HepG2 (cell line): ENCODE results near the gene PSD4. TPM values are rescaled to one million over a fixed set of nuclear protein-coding genes. Genes with fewer than 3 reads are reported as not detected.

Experiments used
- ATAC-seq: fragments of 200-7000 bp; cut with Tn5 transposase; 3 replicates; pipeline ENCODE4 v1.9.1; 2020; ENCODE audit warnings: mild to moderate bottlenecking, moderate library complexity
- BruUV-seq: library from RNA; stranded (reverse); fragments of 400-500 nt; replicated peaks from 2 replicates; lab custom pipeline; 2021; lab: Mats Ljungman, UMichigan
- CTCF ChIA-PET: fragments of 300-600 bp; formaldehyde crosslinking; extraction: SDS; loops from one replicate; lab custom pipeline; 2021; ENCODE audit warnings: low total read pairs, inconsistent platforms, low intra/inter-chr PET ratio; lab: Yijun Ruan, JAX
- POLR2A ChIA-PET: fragments of 350-600 bp; sonication (Branson Sonifier 250); formaldehyde crosslinking; loops from one replicate; lab custom pipeline; 2020; ENCODE audit warnings: antibody characterized with exemption, inconsistent platforms; lab: Yijun Ruan, JAX
- DNase-seq: peaks from one replicate; pipeline ENCODE4 v3.0.0-alpha.2; 2015; ENCODE audit warnings: low spot score
- FAIRE-seq: peaks from 3 replicates; lab custom pipeline; 2011; peaks lifted over from hg19 to GRCh38; lab: Jason Lieb, UNC
- H2AFZ ChIP-seq: one replicate; pipeline ENCODE4 v1.6.1; 2011; ENCODE audit warnings: low read length, inconsistent platforms
- H3K27ac ChIP-seq: fragments of 300-600 bp; 3 replicates; pipeline ENCODE4 v1.8.0; 2011; ENCODE audit warnings: mixed run types, mild to moderate bottlenecking, mixed read lengths, low read length, inconsistent platforms; ENCODE audit not compliant: insufficient read depth; ENCODE audit errors: extremely low read length
- H3K27me3 ChIP-seq, 2 experiments: fragments of 200-600 bp in 1 of 2; 2 replicates in 1 of 2; 3 replicates in 1 of 2; pipeline versions ENCODE4 v1.6.0 to v1.8.0; 2011; ENCODE audit warnings: low read length in 2 of 2, mild to moderate bottlenecking in 2 of 2, moderate library complexity in 2 of 2, inconsistent platforms in 1 of 2; ENCODE audit not compliant: insufficient read depth in 2 of 2, control insufficient read depth in 1 of 2
- H3K36me3 ChIP-seq, 2 experiments: fragments of 200-600 bp in 1 of 2; replicated peaks in 1 of 2; 2 replicates in 1 of 2; 3 replicates in 1 of 2; pipeline versions ENCODE4 v1.5.1 to v1.8.0; 2011; ENCODE audit warnings: low read length in 2 of 2, inconsistent platforms in 1 of 2; ENCODE audit not compliant: insufficient read depth in 2 of 2, control insufficient read depth in 1 of 2
- H3K4me1 ChIP-seq: 2 replicates; pipeline ENCODE4 v1.5.1; 2012; ENCODE audit warnings: low read length, inconsistent platforms; ENCODE audit not compliant: insufficient read depth
- H3K4me2 ChIP-seq: 2 replicates; pipeline ENCODE4 v1.6.0; 2011; ENCODE audit warnings: low read depth, low read length, inconsistent platforms
- H3K4me3 ChIP-seq, 3 experiments: fragments of 200-600 bp in 1 of 3; sonication (generic), shearing (Covaris generic) in 1 of 3; replicated peaks in 1 of 3; 2 replicates each; pipeline ENCODE4 v1.5.1; 2011 to 2016; ENCODE audit warnings: low read length in 3 of 3, inconsistent platforms in 2 of 3, low read depth in 2 of 3, mild to moderate bottlenecking in 2 of 3, control low read depth in 1 of 3, mixed read lengths in 1 of 3; ENCODE audit not compliant: insufficient read depth in 1 of 3
- H3K79me2 ChIP-seq: one replicate; pipeline ENCODE4 v1.6.1; 2011; ENCODE audit warnings: low read length, inconsistent platforms; ENCODE audit not compliant: insufficient read depth
- H3K9ac ChIP-seq: 2 replicates; pipeline ENCODE4 v1.6.0; 2011; ENCODE audit warnings: mild to moderate bottlenecking, low read depth, low read length, inconsistent platforms; ENCODE audit not compliant: insufficient read depth
- H3K9me3 ChIP-seq: 2 replicates; pipeline ENCODE4 v1.5.1; 2012; ENCODE audit warnings: mild to moderate bottlenecking, low read length
- H4K20me1 ChIP-seq: 2 replicates; pipeline ENCODE4 v1.6.0; 2011; ENCODE audit warnings: inconsistent platforms, mild to moderate bottlenecking, low read length, moderate library complexity; ENCODE audit not compliant: insufficient read depth
- ARHGAP35 ChIP-seq: sonication (generic); formaldehyde crosslinking; IDR thresholded peaks from 2 replicates; pipeline ENCODE4 v1.9.0; 2022; ENCODE audit warnings: mild to moderate bottlenecking, inconsistent platforms, moderate library complexity, missing genetic modification reagents, borderline replicate concordance
- ATRX ChIP-seq: sonication (generic); formaldehyde crosslinking; IDR thresholded peaks from 2 replicates; pipeline ENCODE4 v1.4.0; 2020; ENCODE audit warnings: missing genetic modification reagents, borderline replicate concordance
- CEBPG ChIP-seq: IDR thresholded peaks from 2 replicates; pipeline ENCODE4 v1.6.1; 2016
- RFXAP ChIP-seq: sonication (generic); formaldehyde crosslinking; IDR thresholded peaks from 2 replicates; pipeline ENCODE4 v1.4.0; 2020; ENCODE audit warnings: missing genetic modification reagents, borderline replicate concordance
- STAT6 ChIP-seq: sonication (generic); formaldehyde crosslinking; IDR thresholded peaks from 2 replicates; pipeline ENCODE4 v1.4.0; 2020; ENCODE audit warnings: missing genetic modification reagents, mild to moderate bottlenecking, borderline replicate concordance
- THYN1 ChIP-seq: sonication (generic); formaldehyde crosslinking; IDR thresholded peaks from 2 replicates; pipeline ENCODE4 v1.8.1; 2023; ENCODE audit warnings: low read depth, mild to moderate bottlenecking, moderate library complexity, missing genetic modification reagents, borderline replicate concordance
- ZNF253 ChIP-seq: sonication (generic); formaldehyde crosslinking; IDR thresholded peaks from 2 replicates; pipeline ENCODE4 v1.8.0; 2022; ENCODE audit warnings: mild to moderate bottlenecking, missing genetic modification reagents, borderline replicate concordance
- ZNF33A ChIP-seq: sonication (generic); formaldehyde crosslinking; IDR thresholded peaks from 2 replicates; pipeline ENCODE4 v1.5.1; 2020; ENCODE audit warnings: missing genetic modification reagents, mild to moderate bottlenecking, moderate library complexity, borderline replicate concordance
- ZNF367 ChIP-seq: sonication (generic); formaldehyde crosslinking; IDR thresholded peaks from 2 replicates; pipeline ENCODE4 v1.4.0; 2020; ENCODE audit warnings: missing genetic modification reagents, borderline replicate concordance
- WGBS: methylation state at CpG from one replicate; pipeline ENCODE4 v1.1.6; 2017; ENCODE audit warnings: low lambda C conversion rate; 5-methylcytosine and 5-hydroxymethylcytosine counted together
- in situ Hi-C: cut with HindIII; loops from 2 replicates; pipeline ENCODE4 v1.10.0; 2017; ENCODE audit warnings: low pct_unique_long_range_greater_than_20kb; ENCODE audit not compliant: extremely low pct_ligation_motif_present
- intact Hi-C: fragments of 100-400 bp; cut with micrococcal nuclease; formaldehyde crosslinking; loops from one replicate; pipeline ENCODE4 v1.10.0; 2022; ENCODE audit not compliant: unreplicated experiment
- polyA plus RNA-seq, 8 experiments: library from polyadenylated mRNA; depleted of rRNA in 3 of 8; stranded (reverse) in 7 of 8; unstranded in 1 of 8; fragments of >200 nt; fragmentation: Illumina TruSeq in 4 of 8; extraction: Trizol in 4 of 8; gene quantifications; 2 replicates each; pipeline versions ENCODE4 v1.2.1 to v1.2.3, GENCODE V29; 2011 to 2016; ENCODE audit warnings: low read depth in 4 of 8, missing spikeins in 1 of 8, mixed read lengths in 1 of 8; ENCODE audit not compliant: insufficient read depth in 1 of 8
- total RNA-seq, 5 experiments: library from RNA; depleted of rRNA; stranded (reverse); fragments of >200 nt; fragmentation: Illumina TruSeq; extraction: Trizol; gene quantifications; 2 replicates each; pipeline ENCODE4 v1.2.3, GENCODE V29; 2016; ENCODE audit warnings: low read depth in 1 of 5
- TF ChIP-seq, protein P1 (sequence below): sonication (generic); formaldehyde crosslinking; IDR thresholded peaks from 2 replicates; pipeline ENCODE4 v1.4.0; 2020; ENCODE audit warnings: missing genetic modification reagents, mild to moderate bottlenecking, borderline replicate concordance
- TF ChIP-seq, protein P2 (sequence below): sonication (generic); formaldehyde crosslinking; conservative IDR thresholded peaks from 2 replicates; pipeline ENCODE4 v1.8.0; 2022; ENCODE audit warnings: low read depth, missing genetic modification reagents
- TF ChIP-seq, protein P3 (sequence below): sonication (generic); formaldehyde crosslinking; IDR thresholded peaks from 2 replicates; pipeline ENCODE4 v1.8.1; 2023; ENCODE audit warnings: missing genetic modification reagents, inconsistent platforms, borderline replicate concordance
- TF ChIP-seq, protein P4 (sequence below): sonication (generic); formaldehyde crosslinking; IDR thresholded peaks from 2 replicates; pipeline ENCODE4 v1.4.0; 2020; ENCODE audit warnings: missing genetic modification reagents

Gene PSD4
- total and polyA plus RNA-seq, 2 of the 13 experiments (the other 11 are each of a cell fraction or from before 2014, with no cell fraction given) = 5.8 to 9.4 TPM

DNA sequence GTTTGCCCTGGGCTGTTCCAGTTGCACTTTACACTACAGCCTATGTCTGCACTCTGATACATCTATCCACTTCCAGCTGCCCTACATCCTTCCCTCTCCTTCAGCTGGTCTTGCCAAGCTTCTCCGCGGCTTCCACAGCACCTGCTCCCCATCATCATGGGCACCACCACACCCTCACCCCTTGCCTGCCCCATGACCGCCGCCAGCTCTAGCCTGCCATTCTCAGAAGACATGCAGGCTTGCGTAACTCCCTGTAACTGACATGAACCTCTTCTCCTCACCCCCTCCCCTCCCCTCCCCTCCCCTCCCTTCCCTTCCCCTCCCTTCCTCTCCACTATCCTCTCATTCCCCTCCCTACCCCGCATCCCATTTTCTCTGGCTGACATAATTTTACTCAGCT lies 59.0 kb downstream of the PSD4 start:
- no peak overlapping the region for H2AFZ ChIP-seq
- ChIA-PET CTCF (no interaction called here), POLR2A (interaction anchor here (1.9 to 2.6 kb wide), 2 partner anchors 12 to 13 kb away, joined by 10 to 19 read pairs; no protein-coding TSS in a partner anchor)
- peaks cover 54% of the 10 kb centered on the region for H3K4me1 ChIP-seq
- no peaks in the 10 kb centered on the region for H4K20me1 ChIP-seq
- ATAC-seq (peak; percentile 41; the same call in 2 of the 3 replicates), FAIRE-seq (no peak), DNase-seq (no peak)
- no peaks in the 10 kb centered on the region for H3K79me2 ChIP-seq
- H3K27me3 ChIP-seq = 0 out of 5 replicates have a peak, but pooled peaks cover 0 to 5% of the 10 kb centered on the region in 2 experiments
- no peak overlapping the region for H3K4me2 ChIP-seq
- no peak overlapping the region for H3K27ac ChIP-seq
- no peaks in the 10 kb centered on the region for H3K36me3 ChIP-seq
- no TSS peak for BruUV-seq
- H3K9ac ChIP-seq = no peak overlapping the region
- in situ Hi-C loops (no loop called here), intact Hi-C loops (loop anchor here (2.0 kb wide), 2 partner anchors 14 to 28 kb away; no protein-coding TSS in a partner anchor)
- no peak overlapping the region for H3K4me3 ChIP-seq
- H3K9me3 ChIP-seq = no peaks in the 10 kb centered on the region
- WGBS = 56% methylated on average over 6 of the region's 6 CpGs
- TF ChIP-seq STAT6 (CRISPR knock-in tag) (no peak), THYN1 (CRISPR knock-in tag) (no peak), ZNF253 (CRISPR knock-in tag) (no peak), ARHGAP35 (CRISPR knock-in tag) (no peak), ATRX (CRISPR knock-in tag) (no peak), RFXAP (CRISPR knock-in tag) (no peak), ZNF33A (CRISPR knock-in tag) (no peak), ZNF367 (CRISPR knock-in tag) (no peak), CEBPG (CRISPR knock-in tag) (peak; percentile 36; the same call in 1 of the 2 replicates)
- TF ChIP-seq, protein P1, sequence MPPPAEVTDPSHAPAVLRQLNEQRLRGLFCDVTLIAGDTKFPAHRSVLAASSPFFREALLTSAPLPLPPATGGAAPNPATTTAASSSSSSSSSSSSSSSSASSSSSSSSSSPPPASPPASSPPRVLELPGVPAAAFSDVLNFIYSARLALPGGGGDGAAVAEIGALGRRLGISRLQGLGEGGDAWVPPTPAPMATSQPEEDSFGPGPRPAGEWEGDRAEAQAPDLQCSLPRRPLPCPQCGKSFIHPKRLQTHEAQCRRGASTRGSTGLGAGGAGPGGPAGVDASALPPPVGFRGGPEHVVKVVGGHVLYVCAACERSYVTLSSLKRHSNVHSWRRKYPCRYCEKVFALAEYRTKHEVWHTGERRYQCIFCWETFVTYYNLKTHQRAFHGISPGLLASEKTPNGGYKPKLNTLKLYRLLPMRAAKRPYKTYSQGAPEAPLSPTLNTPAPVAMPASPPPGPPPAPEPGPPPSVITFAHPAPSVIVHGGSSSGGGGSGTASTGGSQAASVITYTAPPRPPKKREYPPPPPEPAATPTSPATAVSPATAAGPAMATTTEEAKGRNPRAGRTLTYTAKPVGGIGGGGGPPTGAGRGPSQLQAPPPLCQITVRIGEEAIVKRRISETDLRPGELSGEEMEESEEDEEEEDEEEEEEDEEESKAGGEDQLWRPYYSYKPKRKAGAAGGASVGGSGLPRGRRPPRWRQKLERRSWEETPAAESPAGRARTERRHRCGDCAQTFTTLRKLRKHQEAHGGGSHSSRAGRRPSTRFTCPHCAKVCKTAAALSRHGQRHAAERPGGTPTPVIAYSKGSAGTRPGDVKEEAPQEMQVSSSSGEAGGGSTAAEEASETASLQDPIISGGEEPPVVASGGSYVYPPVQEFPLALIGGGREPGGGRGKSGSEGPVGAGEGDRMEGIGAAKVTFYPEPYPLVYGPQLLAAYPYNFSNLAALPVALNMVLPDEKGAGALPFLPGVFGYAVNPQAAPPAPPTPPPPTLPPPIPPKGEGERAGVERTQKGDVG (CRISPR knock-in tag) = no peak
- TF ChIP-seq, protein P2, sequence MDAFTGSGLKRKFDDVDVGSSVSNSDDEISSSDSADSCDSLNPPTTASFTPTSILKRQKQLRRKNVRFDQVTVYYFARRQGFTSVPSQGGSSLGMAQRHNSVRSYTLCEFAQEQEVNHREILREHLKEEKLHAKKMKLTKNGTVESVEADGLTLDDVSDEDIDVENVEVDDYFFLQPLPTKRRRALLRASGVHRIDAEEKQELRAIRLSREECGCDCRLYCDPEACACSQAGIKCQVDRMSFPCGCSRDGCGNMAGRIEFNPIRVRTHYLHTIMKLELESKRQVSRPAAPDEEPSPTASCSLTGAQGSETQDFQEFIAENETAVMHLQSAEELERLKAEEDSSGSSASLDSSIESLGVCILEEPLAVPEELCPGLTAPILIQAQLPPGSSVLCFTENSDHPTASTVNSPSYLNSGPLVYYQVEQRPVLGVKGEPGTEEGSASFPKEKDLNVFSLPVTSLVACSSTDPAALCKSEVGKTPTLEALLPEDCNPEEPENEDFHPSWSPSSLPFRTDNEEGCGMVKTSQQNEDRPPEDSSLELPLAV (CRISPR knock-in tag) = no peak
- TF ChIP-seq, protein P3, sequence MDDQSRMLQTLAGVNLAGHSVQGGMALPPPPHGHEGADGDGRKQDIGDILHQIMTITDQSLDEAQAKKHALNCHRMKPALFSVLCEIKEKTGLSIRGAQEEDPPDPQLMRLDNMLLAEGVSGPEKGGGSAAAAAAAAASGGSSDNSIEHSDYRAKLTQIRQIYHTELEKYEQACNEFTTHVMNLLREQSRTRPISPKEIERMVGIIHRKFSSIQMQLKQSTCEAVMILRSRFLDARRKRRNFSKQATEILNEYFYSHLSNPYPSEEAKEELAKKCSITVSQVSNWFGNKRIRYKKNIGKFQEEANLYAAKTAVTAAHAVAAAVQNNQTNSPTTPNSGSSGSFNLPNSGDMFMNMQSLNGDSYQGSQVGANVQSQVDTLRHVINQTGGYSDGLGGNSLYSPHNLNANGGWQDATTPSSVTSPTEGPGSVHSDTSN = no peak
- TF ChIP-seq, protein P4, sequence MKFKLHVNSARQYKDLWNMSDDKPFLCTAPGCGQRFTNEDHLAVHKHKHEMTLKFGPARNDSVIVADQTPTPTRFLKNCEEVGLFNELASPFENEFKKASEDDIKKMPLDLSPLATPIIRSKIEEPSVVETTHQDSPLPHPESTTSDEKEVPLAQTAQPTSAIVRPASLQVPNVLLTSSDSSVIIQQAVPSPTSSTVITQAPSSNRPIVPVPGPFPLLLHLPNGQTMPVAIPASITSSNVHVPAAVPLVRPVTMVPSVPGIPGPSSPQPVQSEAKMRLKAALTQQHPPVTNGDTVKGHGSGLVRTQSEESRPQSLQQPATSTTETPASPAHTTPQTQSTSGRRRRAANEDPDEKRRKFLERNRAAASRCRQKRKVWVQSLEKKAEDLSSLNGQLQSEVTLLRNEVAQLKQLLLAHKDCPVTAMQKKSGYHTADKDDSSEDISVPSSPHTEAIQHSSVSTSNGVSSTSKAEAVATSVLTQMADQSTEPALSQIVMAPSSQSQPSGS (CRISPR knock-in tag) = no peak
